ENCODE results near the gene PDHX. TPM values are rescaled to one million over a fixed set of nuclear protein-coding genes. Genes with fewer than 3 reads are reported as not detected.
A peak's percentile ranks its signal among the peaks of the same experiment; 100 is the strongest.

PDHX gene
- total RNA-seq, 6 donors from 2014 or later: 11.8 to 40.3 (median 32.3) TPM

DNA sequence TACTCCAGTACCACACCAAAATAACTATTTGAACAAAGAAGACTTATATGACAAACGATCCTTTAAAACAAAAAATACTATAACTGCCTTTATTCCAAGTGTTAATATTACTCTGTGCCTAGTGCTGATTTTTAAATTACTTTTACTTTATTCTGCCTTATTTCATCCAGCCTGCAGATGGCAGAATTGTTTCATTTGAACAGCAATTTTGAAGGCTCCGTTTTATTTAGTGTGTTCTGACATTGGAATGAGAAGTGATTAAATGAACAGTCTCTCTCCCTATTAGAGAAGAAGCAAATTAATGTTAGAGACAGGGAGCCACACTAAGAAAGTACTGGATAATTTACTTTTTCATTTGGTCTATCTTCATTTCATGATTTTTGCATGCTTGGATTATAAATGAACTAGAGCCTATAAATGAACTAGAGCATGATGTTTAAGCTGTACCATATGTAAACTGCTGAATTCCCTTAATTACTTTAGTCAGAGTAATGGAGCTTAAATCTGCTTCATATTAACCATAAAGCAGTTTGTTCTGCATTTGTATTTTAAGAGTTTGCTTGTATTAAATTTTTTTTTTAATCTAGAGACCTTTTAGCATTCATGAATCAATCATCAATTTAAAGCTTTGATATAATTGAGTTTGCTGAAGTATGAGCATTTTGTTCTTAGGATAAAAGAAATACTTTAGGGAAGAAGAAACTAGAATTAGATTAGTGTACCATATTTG is 9.8 kb downstream of the PDHX start:
- no peak overlapping the region for H3K27ac ChIP-seq

DNA sequence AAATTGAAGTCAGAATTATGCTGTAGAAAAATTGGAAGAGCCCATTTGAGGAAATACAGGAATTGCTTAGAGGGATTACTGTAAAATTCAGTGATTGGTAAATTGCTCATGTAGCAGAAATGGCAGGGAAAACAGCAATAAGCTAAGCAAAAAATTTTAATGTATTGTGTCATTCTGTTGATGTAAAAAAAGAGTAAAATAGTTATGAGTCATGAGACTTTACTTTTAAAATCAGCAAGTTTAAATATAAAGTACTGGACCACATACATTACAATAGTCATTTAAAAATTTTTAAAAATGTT is 10.4 kb downstream of the PDHX start:
- Histone ChIP-seq H3K36me3 (peaks cover 0 to under 1% (median 0%) of the 10 kb centered on the region in 4 donors), H3K4me1 (peaks cover 22 to 49% (median 25%) of the 10 kb centered on the region in 4 donors), H3K9me3 (no peaks in the 10 kb centered on the region), H3K27me3 (no peaks in the 10 kb centered on the region), H3K4me3 (no peak overlapping the region), H3K27ac (no peak overlapping the region)
- ATAC-seq (ENCODE audit: low FRiP score in 2 of 2) (no peak), DNase-seq (no peak)
- TF ChIP-seq EP300 (IDR thresholded peaks at IDR 0.05) (no peak), POLR2AphosphoS5 (IDR thresholded peaks at IDR 0.05) (no peak), POLR2A (IDR thresholded peaks at IDR 0.05) (no peak)
- TF ChIP-seq, protein P1, sequence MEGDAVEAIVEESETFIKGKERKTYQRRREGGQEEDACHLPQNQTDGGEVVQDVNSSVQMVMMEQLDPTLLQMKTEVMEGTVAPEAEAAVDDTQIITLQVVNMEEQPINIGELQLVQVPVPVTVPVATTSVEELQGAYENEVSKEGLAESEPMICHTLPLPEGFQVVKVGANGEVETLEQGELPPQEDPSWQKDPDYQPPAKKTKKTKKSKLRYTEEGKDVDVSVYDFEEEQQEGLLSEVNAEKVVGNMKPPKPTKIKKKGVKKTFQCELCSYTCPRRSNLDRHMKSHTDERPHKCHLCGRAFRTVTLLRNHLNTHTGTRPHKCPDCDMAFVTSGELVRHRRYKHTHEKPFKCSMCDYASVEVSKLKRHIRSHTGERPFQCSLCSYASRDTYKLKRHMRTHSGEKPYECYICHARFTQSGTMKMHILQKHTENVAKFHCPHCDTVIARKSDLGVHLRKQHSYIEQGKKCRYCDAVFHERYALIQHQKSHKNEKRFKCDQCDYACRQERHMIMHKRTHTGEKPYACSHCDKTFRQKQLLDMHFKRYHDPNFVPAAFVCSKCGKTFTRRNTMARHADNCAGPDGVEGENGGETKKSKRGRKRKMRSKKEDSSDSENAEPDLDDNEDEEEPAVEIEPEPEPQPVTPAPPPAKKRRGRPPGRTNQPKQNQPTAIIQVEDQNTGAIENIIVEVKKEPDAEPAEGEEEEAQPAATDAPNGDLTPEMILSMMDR (IDR thresholded peaks at IDR 0.05): no peak

More for the DNA sequence above, 9.8 kb downstream of the PDHX start:
- Histone ChIP-seq H3K27me3 (no peaks in the 10 kb centered on the region), H3K4me3 (no peak overlapping the region), H3K9me3 (no peaks in the 10 kb centered on the region), H3K36me3 (no peaks in the 10 kb centered on the region), H3K4me1 (peaks cover 22 to 49% (median 25%) of the 10 kb centered on the region in 4 donors)
- no peak for TF ChIP-seq POLR2A (IDR thresholded peaks at IDR 0.05)
- no peak for TF ChIP-seq POLR2AphosphoS5 (IDR thresholded peaks at IDR 0.05)
- TF ChIP-seq, protein P1 (IDR thresholded peaks at IDR 0.05): peak; percentile 25 to 78 (median 66)
- TF ChIP-seq EP300 (IDR thresholded peaks at IDR 0.05): no peak
- no peak for DNase-seq
- 11 to 12% methylated on average over 2 of the region's 2 CpGs for WGBS, 2 donors
- ATAC-seq (ENCODE audit: low FRiP score in 2 of 2): peak in 1 of 2 donors; percentile 82

DNA sequence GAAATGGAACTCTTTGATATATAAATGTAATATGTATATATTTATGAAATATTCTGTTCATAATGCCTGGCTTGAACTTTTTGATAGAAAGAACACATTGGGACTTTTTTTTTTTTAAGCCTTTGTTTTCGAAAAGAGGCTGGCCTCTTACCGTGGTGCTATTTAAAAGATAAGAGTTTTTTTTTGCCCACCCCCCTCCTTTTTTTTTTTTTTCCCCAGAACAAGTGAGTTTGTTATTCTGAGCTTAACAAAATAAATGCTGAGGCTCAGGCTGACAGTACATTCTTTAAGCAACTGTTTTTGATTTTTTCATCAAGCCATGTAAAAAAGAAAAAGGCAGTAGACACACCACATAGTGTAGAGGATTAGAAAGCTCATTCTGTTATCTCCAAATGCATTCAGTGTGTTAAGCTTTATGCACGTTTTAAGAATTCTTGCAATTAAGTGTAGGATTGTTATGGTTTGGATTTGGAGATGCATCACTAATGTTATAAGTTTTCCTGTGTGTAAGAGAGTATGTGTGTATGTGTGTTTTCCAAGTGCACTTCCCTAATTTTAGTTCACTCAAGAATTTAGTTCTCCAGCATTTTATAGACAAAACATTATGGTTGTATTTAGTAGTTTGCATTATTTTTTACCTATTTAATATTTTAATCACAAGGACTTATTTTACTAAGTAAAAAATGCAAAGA is 12.0 kb downstream of the PDHX start:
- WGBS, 2 donors: 60% methylated on average over 3 of the region's 3 CpGs
- no peak for TF ChIP-seq EP300 (IDR thresholded peaks at IDR 0.05)
- no peak for TF ChIP-seq POLR2AphosphoS5 (IDR thresholded peaks at IDR 0.05)
- DNase-seq: no peak
- H3K36me3 ChIP-seq: peaks cover 0 to 12% (median 0%) of the 10 kb centered on the region in 4 donors
- peak overlapping the region in 1 of 4 donors; percentile 3 for H3K27ac ChIP-seq
- ATAC-seq (ENCODE audit: low FRiP score in 2 of 2): no peak
- H3K27me3 ChIP-seq: no peaks in the 10 kb centered on the region
- H3K4me1 ChIP-seq: peaks cover 20 to 49% (median 25%) of the 10 kb centered on the region in 4 donors
- H3K9me3 ChIP-seq: no peaks in the 10 kb centered on the region
- H3K4me3 ChIP-seq: no peak overlapping the region

DNA sequence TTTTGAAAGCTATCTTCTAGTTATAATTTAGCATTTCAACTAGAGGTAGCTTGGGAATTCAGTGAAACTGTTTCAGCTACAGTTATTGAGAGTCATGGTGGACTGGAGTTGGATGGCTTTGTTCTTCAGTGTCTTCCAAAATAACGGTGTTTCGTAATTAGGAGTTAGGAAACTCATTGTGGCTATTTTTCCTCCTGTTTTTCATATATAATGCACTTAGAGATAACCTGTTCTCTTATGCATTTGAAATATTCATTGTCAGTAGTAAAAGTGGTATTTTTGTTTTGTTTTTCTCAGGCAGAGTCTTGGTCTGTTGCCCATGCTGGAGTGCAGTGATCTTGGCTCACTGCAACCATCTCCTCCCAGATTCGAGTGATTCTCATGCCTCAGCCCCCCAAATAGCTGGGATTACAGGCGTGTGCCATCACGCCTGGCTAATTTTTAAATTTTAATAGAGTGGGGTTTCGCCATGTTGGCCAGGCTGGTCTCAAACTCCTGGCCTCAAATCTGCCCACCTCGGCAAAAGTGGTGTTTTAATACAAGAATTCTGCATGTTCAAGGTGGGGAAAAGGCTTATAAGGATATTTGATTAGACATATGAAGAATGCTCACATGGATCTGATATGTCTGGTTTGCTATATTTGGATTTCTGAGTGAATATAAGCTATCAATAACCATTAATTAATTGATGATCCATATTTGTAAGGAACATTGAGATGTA is 12.7 kb downstream of the PDHX start:
- H3K4me1 ChIP-seq: peaks cover 13 to 46% (median 20%) of the 10 kb centered on the region in 4 donors
- ATAC-seq (ENCODE audit: low FRiP score in 2 of 2): no peak
- no peak overlapping the region for H3K27ac ChIP-seq
- DNase-seq: no peak
- H3K36me3 ChIP-seq: peaks cover 0 to 12% (median 0%) of the 10 kb centered on the region in 4 donors
- no peaks in the 10 kb centered on the region for H3K27me3 ChIP-seq
- TF ChIP-seq, protein P1 (IDR thresholded peaks at IDR 0.05): no peak
- TF ChIP-seq POLR2AphosphoS5 (IDR thresholded peaks at IDR 0.05) (no peak), EP300 (IDR thresholded peaks at IDR 0.05) (no peak), POLR2A (IDR thresholded peaks at IDR 0.05) (no peak)
- 84 to 92% methylated on average over 7 of the region's 7 CpGs for WGBS, 2 donors
- H3K9me3 ChIP-seq: no peaks in the 10 kb centered on the region
- no peak overlapping the region for H3K4me3 ChIP-seq

Data from upper lobe of left lung (tissue), 6 donors.